ENCODE measurements around the gene ZMYND8.
A peak's percentile ranks its signal among the peaks of the same experiment; 100 is the strongest.
"Not testable (repeated sequence)": the region's sequence is repeated elsewhere in the genome, so short reads cannot be mapped to it uniquely, and the experiment has no call there.

The ZMYND8 gene

GRCh38 chr20:47284373-47284772 lies 72.1 kb downstream of the ZMYND8 start:
- no peak for DNase-seq

- DNase-seq, result no peak
Measured at GRCh38 chr20:47283411-47283810, 73.1 kb downstream of the ZMYND8 start.

- no peak for DNase-seq
Measured at GRCh38 chr20:47282864-47283263, 73.6 kb downstream of the ZMYND8 start.

- no peak for DNase-seq
Measured at GRCh38 chr20:47281376-47281775, 75.1 kb downstream of the ZMYND8 start.

- no peak for DNase-seq
Measured at GRCh38 chr20:47280668-47281067, 75.8 kb downstream of the ZMYND8 start.

GRCh38 chr20:47280228-47280627 lies 76.3 kb downstream of the ZMYND8 start:
- no peak for DNase-seq

GRCh38 chr20:47278907-47279348 lies 77.6 kb downstream of the ZMYND8 start:
- DNase-seq, result no peak

GRCh38 chr20:47277535-47277872 lies 79.0 kb downstream of the ZMYND8 start:
- DNase-seq, result not testable (repeated sequence)

GRCh38 chr20:47276851-47277534 lies 79.5 kb downstream of the ZMYND8 start:
- DNase-seq, result peak; percentile 82

GRCh38 chr20:47276251-47276650 lies 80.2 kb downstream of the ZMYND8 start:
- no peak for DNase-seq

- no peak for DNase-seq
Measured at GRCh38 chr20:47275548-47275947, 81.0 kb downstream of the ZMYND8 start.

GRCh38 chr20:47274401-47275108 lies 81.9 kb downstream of the ZMYND8 start:
- no peak for DNase-seq

GRCh38 chr20:47273591-47274235 lies 82.8 kb downstream of the ZMYND8 start:
- no peak for DNase-seq

GRCh38 chr20:47272893-47273590 lies 83.5 kb downstream of the ZMYND8 start:
- no peak for DNase-seq

GRCh38 chr20:47271046-47271615 lies 85.4 kb downstream of the ZMYND8 start:
- no peak for DNase-seq

- no peak for DNase-seq
Measured at GRCh38 chr20:47269309-47270165, 87.0 kb downstream of the ZMYND8 start.

GRCh38 chr20:47267621-47268020 lies 88.9 kb downstream of the ZMYND8 start:
- no peak for DNase-seq

GRCh38 chr20:47266847-47267515 lies 89.5 kb downstream of the ZMYND8 start:
- no peak for DNase-seq

- DNase-seq, result no peak
Measured at GRCh38 chr20:47265984-47266383, 90.5 kb downstream of the ZMYND8 start.

- no peak for DNase-seq
Measured at GRCh38 chr20:47265214-47265613, 91.3 kb downstream of the ZMYND8 start.

- DNase-seq, result not testable (repeated sequence)
Measured at GRCh38 chr20:47264137-47264769, 92.2 kb downstream of the ZMYND8 start.
